ENCODE measurements around the gene CLEC11A.
"Not testable (repeated sequence)": the region's sequence is repeated elsewhere in the genome, so short reads cannot be mapped to it uniquely, and the experiment has no call there.

Gene CLEC11A

DNA sequence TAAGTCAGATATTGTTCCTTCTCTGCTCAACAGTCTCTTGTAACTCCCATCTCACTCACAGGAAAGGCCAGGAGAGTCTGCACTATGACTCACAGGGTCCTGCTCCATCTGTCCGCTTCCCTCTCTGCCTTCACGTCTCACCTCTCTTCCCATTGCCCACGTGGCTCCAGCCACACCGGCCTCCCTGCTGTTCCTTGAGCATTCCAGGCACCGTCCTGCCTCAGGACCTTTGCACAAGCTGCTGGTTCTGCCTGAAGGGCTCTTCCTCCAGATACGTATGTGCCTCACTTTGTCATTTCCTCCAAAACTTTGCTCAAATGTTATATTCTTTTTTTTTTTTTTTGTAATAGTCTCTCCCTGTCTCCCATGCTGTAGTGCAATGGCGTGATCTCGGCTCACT is 33.1 kb downstream of the CLEC11A start:
- DNase-seq (ENCODE audit: low read depth): not testable (repeated sequence)

DNA sequence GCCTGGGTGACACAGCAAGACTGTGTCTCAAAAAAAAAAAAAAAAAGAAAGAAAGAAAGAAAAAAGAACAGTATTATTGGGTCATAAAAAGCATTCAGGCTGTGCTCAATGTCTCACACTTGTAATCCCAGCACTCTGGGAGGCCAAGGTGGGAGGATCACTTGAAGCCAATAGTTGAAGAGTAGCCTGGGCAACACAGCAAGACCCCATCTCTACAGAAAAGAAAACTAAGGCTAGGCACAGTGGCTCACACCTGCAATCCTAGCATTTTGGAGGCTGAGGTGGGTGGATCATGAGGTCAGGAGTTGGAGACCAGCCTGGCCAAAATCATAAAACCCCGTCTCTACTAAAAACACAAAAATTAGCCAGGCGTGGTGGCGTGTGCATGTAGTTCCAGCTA is 34.5 kb downstream of the CLEC11A start:
- not testable (repeated sequence) for DNase-seq (ENCODE audit: low read depth)

DNA sequence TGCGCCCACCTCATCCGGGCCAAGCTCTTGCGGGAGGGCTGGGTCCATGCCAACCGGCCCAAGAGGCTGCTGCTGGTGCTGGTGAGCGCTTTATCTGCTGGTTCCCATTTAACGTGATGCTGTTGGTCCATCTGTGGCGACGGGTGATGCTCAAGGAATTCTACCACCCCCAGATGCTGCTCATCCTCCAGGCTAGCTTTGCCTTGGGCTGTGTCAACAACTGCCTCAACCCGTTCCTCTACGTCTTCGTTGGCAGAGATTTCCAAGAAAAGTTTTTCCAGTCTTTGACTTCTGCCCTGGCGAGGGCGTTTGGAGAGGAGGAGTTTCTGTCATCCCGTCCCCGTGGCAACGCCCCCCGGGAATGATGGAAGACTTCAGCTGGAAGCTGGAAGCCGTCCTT is 35.9 kb downstream of the CLEC11A start:
- DNase-seq (ENCODE audit: low read depth): not testable (repeated sequence)

DNA sequence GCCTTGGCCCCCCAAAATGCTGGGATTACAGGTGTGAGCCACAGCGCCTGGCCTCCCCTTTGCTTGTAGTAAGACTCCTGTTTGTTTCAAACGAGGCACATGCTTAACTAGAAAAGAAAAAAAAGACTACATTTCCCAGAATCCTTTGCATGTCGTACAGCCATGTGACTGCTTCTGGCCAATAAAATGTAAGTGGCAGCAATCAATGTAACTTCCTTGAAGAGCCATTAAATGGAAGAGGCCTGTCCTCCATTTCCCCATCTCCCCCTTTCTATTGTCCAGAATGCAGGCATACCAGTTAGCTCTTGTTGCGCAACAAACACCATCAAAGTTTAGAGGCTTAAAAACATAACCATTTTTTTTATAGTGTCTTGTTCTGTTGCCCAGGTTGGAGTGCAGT is 36.7 kb downstream of the CLEC11A start:
- DNase-seq (ENCODE audit: low read depth): no peak

DNA sequence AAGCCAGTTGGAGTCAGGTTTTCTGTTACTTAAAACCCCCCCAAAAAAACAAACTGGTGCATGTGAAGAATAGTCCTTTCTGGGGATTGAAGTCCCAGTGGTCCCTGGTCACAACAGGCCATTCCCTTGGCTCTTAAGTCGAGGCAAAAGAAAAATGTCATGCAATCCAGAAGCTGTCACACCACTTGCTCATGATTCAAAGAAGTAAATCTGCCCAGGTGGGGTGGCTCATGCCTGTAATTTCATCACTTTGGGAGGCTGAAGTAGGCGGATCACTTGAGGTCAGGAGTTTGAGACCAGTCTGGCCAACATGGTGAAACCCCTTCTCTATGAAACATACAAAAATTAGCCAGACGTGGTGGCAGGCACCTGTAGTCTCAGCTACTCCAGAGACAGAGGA is 38.3 kb downstream of the CLEC11A start:
- not testable (repeated sequence) for DNase-seq (ENCODE audit: low read depth)

DNA sequence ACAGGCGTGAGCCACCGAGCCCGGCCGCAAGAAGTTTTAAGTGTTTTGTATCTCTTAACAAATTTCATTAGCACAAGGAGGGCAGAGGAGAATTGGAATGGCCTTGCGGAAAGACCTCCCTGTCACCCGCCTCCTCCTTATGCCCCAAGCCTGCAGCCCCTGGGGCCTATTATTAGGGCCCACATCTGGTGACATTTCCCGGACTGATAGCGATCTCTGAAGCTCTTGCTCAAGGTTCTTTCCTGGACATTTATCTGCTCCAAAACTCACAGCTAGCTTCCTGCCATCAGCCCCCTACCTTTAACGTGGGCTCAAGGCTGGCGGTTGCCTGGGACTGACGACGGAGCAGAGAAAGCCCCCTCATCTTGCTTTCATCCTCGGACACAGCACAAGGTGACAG is 40.4 kb downstream of the CLEC11A start:
- DNase-seq (ENCODE audit: low read depth): not testable (repeated sequence)

DNA sequence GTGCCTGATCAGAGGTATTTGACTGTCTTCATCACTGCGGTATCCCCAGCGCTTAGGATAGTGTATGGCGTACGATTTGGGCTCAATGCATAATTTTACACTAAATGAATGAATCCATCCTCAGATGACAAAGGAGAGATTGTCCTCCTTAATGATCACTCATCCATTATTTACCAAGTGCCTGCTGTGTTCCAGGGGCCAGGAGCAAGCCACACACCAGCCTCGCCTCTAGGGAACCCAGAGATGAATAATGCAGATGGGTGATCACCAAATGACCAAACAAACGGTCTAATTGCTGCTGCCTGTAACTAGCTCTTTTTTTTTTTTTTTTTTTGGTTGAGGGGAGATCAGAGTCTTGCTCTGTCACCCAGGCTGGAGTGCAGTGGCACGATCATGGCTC is 41.2 kb downstream of the CLEC11A start:
- no peak for DNase-seq (ENCODE audit: low read depth)

DNA sequence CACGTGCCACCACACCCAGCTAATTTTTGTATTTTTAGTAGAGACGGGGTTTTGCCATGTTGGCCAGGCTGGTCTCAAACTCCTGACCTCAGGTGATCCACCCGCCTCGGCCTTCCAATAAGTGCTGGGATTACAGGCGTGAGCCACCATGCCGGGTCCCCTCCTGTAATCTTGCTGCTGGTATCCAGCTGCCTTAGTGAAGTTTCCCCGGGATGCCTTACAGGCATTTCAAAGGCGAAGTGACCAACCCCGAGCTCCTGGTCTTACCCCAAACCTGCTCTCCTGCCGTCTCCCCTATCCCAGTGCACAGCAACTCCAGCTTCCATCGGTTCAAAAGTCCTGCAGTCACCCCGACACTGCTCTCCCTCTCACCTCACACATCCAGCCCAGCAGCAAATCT is 43.6 kb downstream of the CLEC11A start:
- DNase-seq (ENCODE audit: low read depth): not testable (repeated sequence)

DNA sequence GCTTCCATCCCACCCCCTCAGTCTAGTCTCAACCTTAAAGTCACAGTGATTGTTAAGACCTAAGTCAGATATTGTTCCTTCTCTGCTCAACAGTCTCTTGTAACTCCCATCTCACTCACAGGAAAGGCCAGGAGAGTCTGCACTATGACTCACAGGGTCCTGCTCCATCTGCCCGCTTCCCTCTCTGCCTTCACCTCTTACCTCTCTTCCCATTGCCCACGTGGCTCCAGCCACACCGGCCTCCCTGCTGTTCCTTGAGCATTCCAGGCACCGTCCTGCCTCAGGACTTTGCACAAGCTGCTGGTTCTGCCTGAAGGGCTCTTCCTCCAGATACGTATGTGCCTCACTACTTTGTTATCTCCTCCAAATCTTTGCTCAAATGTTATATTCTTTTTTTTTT is 44.1 kb downstream of the CLEC11A start:
- DNase-seq (ENCODE audit: low read depth): not testable (repeated sequence)

DNA sequence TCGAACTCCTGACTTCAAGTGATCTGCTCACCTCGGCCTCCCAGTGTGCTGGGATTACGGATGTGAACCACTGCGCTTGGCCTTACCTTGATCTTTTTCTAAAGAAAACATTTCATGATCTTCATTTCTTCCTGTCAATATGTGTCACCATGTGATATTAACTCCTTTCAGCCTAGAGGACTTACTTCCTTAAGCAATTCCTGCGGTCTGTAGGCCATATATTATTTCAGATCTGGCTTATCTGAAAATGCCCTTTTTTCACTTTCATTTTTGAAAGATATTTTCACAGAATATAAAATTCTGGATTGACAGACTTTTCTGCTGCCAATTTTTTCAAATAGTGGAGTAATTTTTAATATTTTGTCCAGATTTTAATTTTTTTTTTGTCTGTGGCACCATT is 45.1 kb downstream of the CLEC11A start:
- DNase-seq (ENCODE audit: low read depth): no peak

DNA sequence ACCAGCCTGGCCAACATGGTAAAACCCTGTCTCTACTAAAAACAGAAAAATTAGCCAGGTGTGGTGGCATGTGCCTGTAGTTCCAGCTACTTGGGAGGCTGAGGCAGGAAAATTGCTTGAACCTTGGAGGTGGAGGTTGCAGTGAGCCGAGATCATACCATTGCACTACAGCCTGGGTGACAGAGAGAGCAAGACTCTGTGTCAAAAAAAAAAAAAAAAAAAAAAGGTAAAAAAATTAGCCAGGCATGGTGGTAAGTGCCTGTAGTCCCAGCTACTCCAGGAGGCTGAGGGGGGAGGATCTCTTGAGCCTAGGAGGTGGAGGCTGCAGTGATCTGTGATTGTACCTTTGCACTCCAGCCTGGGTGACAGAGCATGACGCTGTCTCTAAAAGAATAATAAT is 47.0 kb downstream of the CLEC11A start, which contains the start of gene GPR32:
TSS of gene GPR32 (plus strand) at position 301 of the 400 bp plus-strand sequence. CDS start 137 bp downstream, outside the sequence.
- not testable (repeated sequence) for DNase-seq (ENCODE audit: low read depth)

DNA sequence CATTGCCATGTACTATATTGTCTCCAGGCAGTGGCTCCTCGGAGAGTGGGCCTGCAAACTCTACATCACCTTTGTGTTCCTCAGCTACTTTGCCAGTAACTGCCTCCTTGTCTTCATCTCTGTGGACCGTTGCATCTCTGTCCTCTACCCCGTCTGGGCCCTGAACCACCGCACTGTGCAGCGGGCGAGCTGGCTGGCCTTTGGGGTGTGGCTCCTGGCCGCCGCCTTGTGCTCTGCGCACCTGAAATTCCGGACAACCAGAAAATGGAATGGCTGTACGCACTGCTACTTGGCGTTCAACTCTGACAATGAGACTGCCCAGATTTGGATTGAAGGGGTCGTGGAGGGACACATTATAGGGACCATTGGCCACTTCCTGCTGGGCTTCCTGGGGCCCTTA is 47.7 kb downstream of the CLEC11A start:
- DNase-seq (ENCODE audit: low read depth): no peak

DNA sequence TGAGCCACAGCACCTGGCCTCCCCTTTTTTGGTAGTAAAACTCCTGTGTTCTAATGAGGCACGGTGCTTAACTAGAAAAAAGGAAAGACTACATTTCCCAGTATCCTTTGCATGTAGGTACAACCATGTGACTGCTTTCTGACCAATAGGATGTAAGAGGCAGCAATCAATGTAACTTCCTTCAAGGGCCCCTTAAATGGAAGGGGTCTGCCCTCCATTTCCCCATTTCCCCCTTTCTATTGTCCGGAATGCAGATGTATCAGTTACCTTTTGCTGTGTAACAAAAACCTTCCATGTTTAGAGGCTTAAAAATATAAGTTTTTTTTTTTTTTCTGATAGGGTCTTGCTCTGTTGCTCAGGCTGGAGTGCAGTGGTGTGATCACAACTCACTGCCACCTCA is 49.3 kb downstream of the CLEC11A start:
- no peak for DNase-seq (ENCODE audit: low read depth)

DNA sequence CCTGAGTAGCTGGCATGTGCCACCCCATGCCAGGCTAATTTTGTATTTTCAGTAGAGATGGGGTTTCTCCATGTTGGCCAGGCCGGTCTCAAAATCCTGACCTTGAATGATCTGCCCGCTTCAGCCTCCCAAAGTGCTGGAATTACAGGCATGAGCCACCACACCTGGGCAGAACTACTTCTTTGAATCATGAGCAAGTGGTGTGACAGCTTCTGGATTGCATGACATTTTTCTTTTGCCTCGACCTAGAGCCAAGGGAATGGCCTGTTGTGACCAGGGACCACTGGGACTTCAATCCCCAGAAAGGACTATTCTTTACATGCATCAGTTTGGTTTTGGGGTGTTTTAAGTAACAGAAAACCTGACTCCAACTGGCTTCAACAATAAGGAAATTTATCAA is 49.7 kb downstream of the CLEC11A start:
- not testable (repeated sequence) for DNase-seq (ENCODE audit: low read depth)

DNA sequence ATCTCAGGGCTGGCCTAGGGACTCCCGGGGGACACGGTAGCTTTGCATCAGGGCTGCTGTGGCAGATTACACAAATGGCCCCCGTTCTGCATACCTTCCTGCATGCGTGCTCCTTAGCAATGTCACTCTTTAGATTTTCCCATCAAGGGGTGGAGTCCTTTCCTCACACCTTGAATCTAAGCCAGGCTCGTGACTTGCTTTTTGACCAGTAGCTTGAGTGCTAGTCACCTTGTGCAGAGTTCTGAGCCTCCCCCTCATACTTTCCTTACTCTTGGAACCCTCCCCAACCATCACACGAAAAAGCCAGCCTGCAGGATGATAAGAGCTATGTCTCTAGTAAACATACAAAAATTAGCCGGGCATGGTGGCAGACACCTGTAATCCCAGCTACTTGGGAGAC is 50.3 kb downstream of the CLEC11A start:
- not testable (repeated sequence) for DNase-seq (ENCODE audit: low read depth)

Measured in activated T-helper 1 cell treated with Interleukin-2 at 50 U/mL for 16 hours (primary cell).